GM23248 (cell line): ENCODE data around the gene SAG. TPM values are rescaled to one million over a fixed set of nuclear protein-coding genes. Genes with fewer than 3 reads are reported as not detected.

Experiments
- DNase-seq: peaks from one replicate; pipeline ENCODE4 v3.0.0-alpha.2; 2015
- H2AFZ ChIP-seq: fragments of 200-600 bp; sonication (generic); 2 replicates; pipeline ENCODE4 v1.6.1; 2016; ENCODE audit warnings: antibody characterized with exemption
- H3F3A ChIP-seq: fragments of 200-600 bp; sonication (generic); 2 replicates; pipeline ENCODE4 v1.6.1; 2016; ENCODE audit warnings: mild to moderate bottlenecking, antibody characterized with exemption, mixed run types; ENCODE audit not compliant: insufficient read depth
- H3K27ac ChIP-seq: fragments of 200-600 bp; sonication (generic); 2 replicates; pipeline ENCODE4 v1.5.1; 2016; ENCODE audit warnings: mild to moderate bottlenecking
- H3K27me3 ChIP-seq: fragments of 200-600 bp; sonication (generic); replicated peaks from 2 replicates; pipeline ENCODE4 v1.6.1; 2016; ENCODE audit warnings: mild to moderate bottlenecking; ENCODE audit not compliant: insufficient read depth
- H3K36me3 ChIP-seq: fragments of 200-600 bp; sonication (generic); 2 replicates; pipeline ENCODE4 v1.6.1; 2016; ENCODE audit warnings: low read depth, mild to moderate bottlenecking
- H3K4me1 ChIP-seq: fragments of 200-600 bp; sonication (generic); 2 replicates; pipeline ENCODE4 v1.6.1; 2016; ENCODE audit warnings: mild to moderate bottlenecking; ENCODE audit not compliant: insufficient read depth
- H3K4me2 ChIP-seq: fragments of 200-600 bp; sonication (generic); one replicate; pipeline ENCODE4 v1.6.1; 2016; ENCODE audit warnings: mild to moderate bottlenecking; ENCODE audit not compliant: unreplicated experiment
- H3K4me3 ChIP-seq: fragments of 200-600 bp; sonication (generic); 2 replicates; pipeline ENCODE4 v1.5.1; 2016; ENCODE audit warnings: mild to moderate bottlenecking
- H3K79me2 ChIP-seq: fragments of 200-600 bp; sonication (generic); 2 replicates; pipeline ENCODE4 v1.6.1; 2016; ENCODE audit warnings: mild to moderate bottlenecking; ENCODE audit not compliant: insufficient read depth
- H3K9ac ChIP-seq: fragments of 200-600 bp; sonication (generic); 2 replicates; pipeline ENCODE4 v1.6.1; 2016; ENCODE audit warnings: mild to moderate bottlenecking
- H3K9me2 ChIP-seq: fragments of 200-600 bp; sonication (generic); 2 replicates; pipeline ENCODE4 v1.6.1; 2016; ENCODE audit warnings: mixed run types, mild to moderate bottlenecking, moderate library complexity; ENCODE audit not compliant: insufficient read depth
- H3K9me3 ChIP-seq: fragments of 200-600 bp; sonication (generic); one replicate; pipeline ENCODE4 v1.6.1; 2017; ENCODE audit warnings: low read depth
- H4K20me1 ChIP-seq: fragments of 200-600 bp; sonication (generic); 2 replicates; pipeline ENCODE4 v1.6.0; 2016; ENCODE audit not compliant: insufficient read depth
- EZH2 ChIP-seq: fragments of 200-600 bp; sonication (generic); IDR thresholded peaks from 2 replicates; pipeline ENCODE4 v1.6.1; 2018; ENCODE audit warnings: antibody characterized with exemption, mild to moderate bottlenecking; ENCODE audit not compliant: insufficient read depth, poor library complexity, severe bottlenecking
- EZH2phosphoT487 ChIP-seq: fragments of 200-600 bp; sonication (generic); IDR thresholded peaks from 2 replicates; pipeline ENCODE4 v1.6.1; 2018; ENCODE audit warnings: antibody characterized with exemption, moderate library complexity, mild to moderate bottlenecking, low read depth; ENCODE audit not compliant: insufficient read depth
- WGBS, 2 experiments: methylation state at CpG; one replicate each; pipeline ENCODE4 v1.1.6; 2015 to 2017; ENCODE audit warnings: low lambda C conversion rate in 2 of 2, low coverage in 1 of 2; ENCODE audit errors: missing lambda C conversion rate in 2 of 2; 5-methylcytosine and 5-hydroxymethylcytosine counted together
- in situ Hi-C: fragments of 300-500 bp; cut with MboI; formaldehyde crosslinking; loops from 2 replicates; pipeline ENCODE4 v1.15.0; 2020
- polyA plus RNA-seq: library from polyadenylated mRNA; unstranded; fragments of >200 nt; fragmentation: Nextera tagmentation; extraction: Ambion mirVana; gene quantifications from 2 replicates; pipeline ENCODE4 v1.2.1, GENCODE V29; 2016
- total RNA-seq: library from RNA; depleted of rRNA; stranded (reverse); fragments of >200 nt; shearing (Covaris generic); gene quantifications from 2 replicates; pipeline ENCODE4 v1.2.3, GENCODE V29; 2014

SAG gene
- total and polyA plus RNA-seq, 2 experiments from 2014 or later = not detected

DNA sequence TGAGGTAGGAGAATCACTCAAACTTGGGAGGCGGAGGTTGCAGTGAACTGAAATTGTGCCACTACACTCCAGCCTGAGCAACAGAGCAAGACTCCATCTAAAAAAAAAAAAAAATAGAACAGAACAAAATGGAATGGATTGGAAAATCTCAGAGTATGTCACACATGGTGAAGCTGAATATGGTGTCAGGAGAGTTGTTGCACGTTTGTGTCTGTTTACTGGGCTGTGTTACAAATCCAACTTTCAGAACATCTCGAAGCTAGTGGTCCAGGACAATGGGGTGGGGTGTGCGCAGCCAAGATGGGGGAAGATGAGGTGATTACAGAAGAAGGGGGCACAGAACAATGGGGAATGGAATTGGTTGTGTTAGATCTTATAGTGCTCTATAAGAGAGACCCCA is 17.6 kb downstream of the SAG start:
- Histone ChIP-seq H3K4me2 (no peak overlapping the region), H3K9me3 (no peaks in the 10 kb centered on the region), H2AFZ (no peak overlapping the region), H3K27ac (no peak overlapping the region), H3F3A (no peaks in the 10 kb centered on the region), H3K36me3 (no peaks in the 10 kb centered on the region), H4K20me1 (no peaks in the 10 kb centered on the region), H3K27me3 (peaks cover 7% of the 10 kb centered on the region; the same call in 1 of the 2 replicates), H3K4me3 (no peak overlapping the region), H3K4me1 (no peaks in the 10 kb centered on the region), H3K9ac (no peak overlapping the region), H3K79me2 (no peaks in the 10 kb centered on the region), H3K9me2 (no peaks in the 10 kb centered on the region)
- no peak for DNase-seq
- in situ Hi-C loops = no loop called here
- WGBS, 2 experiments = 53 to 56% methylated on average over 4 of the region's 4 CpGs
- no peak for TF ChIP-seq EZH2
- TF ChIP-seq EZH2phosphoT487 = no peak

DNA sequence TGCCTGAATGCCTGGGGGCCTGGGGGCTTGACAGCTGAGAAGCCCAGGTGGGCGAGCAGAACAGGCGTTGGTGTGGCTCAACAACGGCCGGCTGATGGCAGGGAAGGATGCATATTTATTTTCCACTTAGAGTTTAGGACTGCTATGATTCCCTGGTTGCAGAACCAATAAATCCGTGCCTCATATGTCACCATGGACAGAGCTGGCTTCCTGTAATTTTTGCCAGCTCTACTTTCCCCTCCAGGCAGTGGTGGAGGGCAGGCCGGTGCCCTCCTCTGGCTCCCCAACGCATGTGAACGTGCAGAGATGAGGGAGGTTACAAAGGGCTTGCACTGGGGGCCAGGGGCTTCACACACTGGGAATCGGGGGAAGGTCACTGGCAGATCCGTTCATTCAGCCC is 18.2 kb downstream of the SAG start:
- Histone ChIP-seq H2AFZ (no peak overlapping the region), H3K4me2 (no peak overlapping the region), H3K9me2 (no peaks in the 10 kb centered on the region), H3K9ac (no peak overlapping the region), H4K20me1 (no peaks in the 10 kb centered on the region), H3K79me2 (no peaks in the 10 kb centered on the region), H3K4me1 (no peaks in the 10 kb centered on the region), H3K27me3 (peaks cover 7% of the 10 kb centered on the region; the same call in 1 of the 2 replicates), H3K27ac (no peak overlapping the region), H3K9me3 (no peaks in the 10 kb centered on the region), H3F3A (no peaks in the 10 kb centered on the region), H3K36me3 (no peaks in the 10 kb centered on the region), H3K4me3 (no peak overlapping the region)
- 25 to 32% methylated on average over 10 of the region's 10 CpGs for WGBS, 2 experiments
- no peak for TF ChIP-seq EZH2
- no peak for TF ChIP-seq EZH2phosphoT487
- in situ Hi-C loops = no loop called here
- DNase-seq = no peak

DNA sequence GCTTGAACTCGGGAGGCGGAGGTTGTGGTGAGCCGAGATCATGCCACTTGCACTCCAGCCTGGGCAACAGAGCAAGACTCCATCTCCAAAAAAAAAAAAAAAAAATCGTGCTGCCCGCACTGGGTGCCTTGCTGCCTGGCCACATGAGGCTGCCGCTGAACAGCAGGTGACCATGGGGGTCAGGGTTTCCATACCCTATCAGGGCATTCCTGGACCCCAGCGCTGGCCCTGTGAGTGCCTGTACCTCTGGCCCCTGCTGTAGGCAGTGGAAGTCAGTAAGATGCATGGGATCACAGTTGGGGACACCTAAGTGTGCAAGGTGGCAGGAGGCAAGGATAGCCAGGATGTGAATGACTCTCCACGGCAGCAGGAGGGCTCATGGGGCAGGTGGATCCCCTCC is 18.9 kb downstream of the SAG start:
- no peaks in the 10 kb centered on the region for H4K20me1 ChIP-seq
- no peaks in the 10 kb centered on the region for H3K36me3 ChIP-seq
- no peak overlapping the region for H3K27ac ChIP-seq
- WGBS, 2 experiments = 72 to 78% methylated on average over 6 to 8 of the region's 8 CpGs
- H3K4me2 ChIP-seq = no peak overlapping the region
- H3K27me3 ChIP-seq = 0 out of 2 replicates have a peak, but pooled peaks cover 2% of the 10 kb centered on the region
- H3K4me3 ChIP-seq = no peak overlapping the region
- no peaks in the 10 kb centered on the region for H3K79me2 ChIP-seq
- DNase-seq = no peak
- H3K9me3 ChIP-seq = no peaks in the 10 kb centered on the region
- H2AFZ ChIP-seq = no peak overlapping the region
- TF ChIP-seq EZH2 = no peak
- no peaks in the 10 kb centered on the region for H3F3A ChIP-seq
- in situ Hi-C loops = no loop called here
- H3K9me2 ChIP-seq = no peaks in the 10 kb centered on the region
- H3K4me1 ChIP-seq = no peaks in the 10 kb centered on the region
- H3K9ac ChIP-seq = no peak overlapping the region

GRCh38 chr2:233328922-233329321 is 21.3 kb downstream of the SAG start:
- in situ Hi-C loops = no loop called here
- Histone ChIP-seq H2AFZ (no peak overlapping the region), H3K27me3 (peaks cover 12% of the 10 kb centered on the region), H3K9ac (no peak overlapping the region), H3K4me3 (no peak overlapping the region), H4K20me1 (no peaks in the 10 kb centered on the region), H3K9me3 (no peaks in the 10 kb centered on the region), H3K36me3 (no peaks in the 10 kb centered on the region), H3F3A (no peaks in the 10 kb centered on the region), H3K27ac (no peak overlapping the region), H3K4me2 (no peak overlapping the region), H3K79me2 (no peaks in the 10 kb centered on the region), H3K4me1 (no peaks in the 10 kb centered on the region), H3K9me2 (no peaks in the 10 kb centered on the region)
- DNase-seq = no peak
- WGBS, 2 experiments = 58 to 59% methylated on average over 3 to 4 of the region's 4 CpGs
- no peak for TF ChIP-seq EZH2
- TF ChIP-seq EZH2phosphoT487 = no peak

DNA sequence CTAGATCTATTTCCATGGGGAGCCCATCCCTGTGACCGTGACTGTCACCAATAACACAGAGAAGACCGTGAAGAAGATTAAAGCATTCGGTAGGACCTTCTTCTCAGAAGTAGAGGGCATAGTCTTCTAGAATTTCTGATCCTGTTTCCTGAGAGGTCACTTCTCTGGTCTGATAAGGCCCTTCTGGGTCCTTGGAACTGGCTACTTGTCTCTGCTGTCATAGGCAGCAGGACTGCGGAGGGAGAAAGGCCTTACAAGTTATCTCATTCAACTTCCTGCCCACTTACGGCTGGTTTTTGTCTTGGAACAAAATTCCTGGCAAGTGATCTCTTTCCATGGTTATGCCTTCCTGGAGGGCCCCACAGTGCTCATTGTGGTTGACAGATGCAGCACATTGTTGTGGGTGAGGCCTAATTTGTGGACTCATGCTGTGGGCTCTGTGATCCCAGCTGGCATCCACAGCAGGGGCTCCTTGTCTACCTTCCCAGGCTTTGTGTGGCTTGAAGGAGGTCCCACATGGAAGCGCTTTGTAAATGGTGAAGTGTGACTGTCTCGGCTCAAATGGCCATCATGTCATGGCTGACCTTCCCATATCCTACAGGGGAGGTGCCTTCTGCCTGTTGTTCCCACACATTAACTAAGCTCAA is 22.0 kb downstream of the SAG start:
- Histone ChIP-seq H3K79me2 (no peaks in the 10 kb centered on the region), H3K27me3 (peaks cover 19% of the 10 kb centered on the region), H4K20me1 (no peaks in the 10 kb centered on the region), H3F3A (no peaks in the 10 kb centered on the region), H3K4me3 (no peak overlapping the region), H3K36me3 (no peaks in the 10 kb centered on the region), H3K4me2 (no peak overlapping the region), H3K9ac (no peak overlapping the region), H3K4me1 (no peaks in the 10 kb centered on the region), H3K9me3 (no peaks in the 10 kb centered on the region), H2AFZ (no peak overlapping the region), H3K27ac (no peak overlapping the region), H3K9me2 (no peaks in the 10 kb centered on the region)
- no peak for TF ChIP-seq EZH2phosphoT487
- TF ChIP-seq EZH2 = no peak
- in situ Hi-C loops = no loop called here
- peak; percentile 9 for DNase-seq
- WGBS, 2 experiments = 56 to 63% methylated on average over 7 of the region's 7 CpGs
